ENCODE data around the gene SEC14L1.
"Not testable (repeated sequence)": the region's sequence is repeated elsewhere in the genome, so short reads cannot be mapped to it uniquely, and the experiment has no call there.

The SEC14L1 gene

DNA sequence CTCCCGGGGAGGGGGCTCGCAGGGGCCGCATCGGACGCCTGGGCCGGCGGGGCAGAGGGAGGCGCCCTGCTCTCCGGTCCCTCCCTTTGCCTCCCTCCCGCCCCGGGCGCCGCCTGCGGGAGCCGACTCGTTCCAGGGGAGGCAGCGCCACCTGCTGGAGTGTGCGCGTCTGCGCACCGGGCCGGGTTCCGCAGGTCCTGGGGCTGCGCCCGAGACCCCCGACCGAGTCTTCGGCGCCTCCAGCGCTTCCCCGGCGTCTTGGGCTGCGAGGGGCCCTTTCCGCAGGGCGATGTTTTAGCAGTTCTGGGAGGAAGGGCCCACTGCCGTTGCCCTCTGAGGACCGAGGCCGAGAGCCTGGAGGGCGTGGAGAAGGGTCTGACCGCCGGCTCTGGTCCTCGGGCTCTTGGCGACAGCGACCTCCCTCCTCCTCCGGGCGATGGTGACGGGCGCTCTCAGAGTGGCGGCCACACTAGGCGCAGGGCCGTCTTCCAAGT lies 106.3 kb downstream of the SEC14L1 start:
- Histone ChIP-seq H3K27ac (peak overlapping the region; percentile 44), H3K4me3 (ENCODE audit: low read depth, low read length) (peak overlapping the region; percentile 56), H3K9me3 (ENCODE audit: severe bottlenecking) (peaks cover 3% of the 10 kb centered on the region), H3K36me3 (no peaks in the 10 kb centered on the region), H3K27me3 (ENCODE audit: insufficient read depth, low read depth, severe bottlenecking) (no peaks in the 10 kb centered on the region)
- TF ChIP-seq, protein P1, sequence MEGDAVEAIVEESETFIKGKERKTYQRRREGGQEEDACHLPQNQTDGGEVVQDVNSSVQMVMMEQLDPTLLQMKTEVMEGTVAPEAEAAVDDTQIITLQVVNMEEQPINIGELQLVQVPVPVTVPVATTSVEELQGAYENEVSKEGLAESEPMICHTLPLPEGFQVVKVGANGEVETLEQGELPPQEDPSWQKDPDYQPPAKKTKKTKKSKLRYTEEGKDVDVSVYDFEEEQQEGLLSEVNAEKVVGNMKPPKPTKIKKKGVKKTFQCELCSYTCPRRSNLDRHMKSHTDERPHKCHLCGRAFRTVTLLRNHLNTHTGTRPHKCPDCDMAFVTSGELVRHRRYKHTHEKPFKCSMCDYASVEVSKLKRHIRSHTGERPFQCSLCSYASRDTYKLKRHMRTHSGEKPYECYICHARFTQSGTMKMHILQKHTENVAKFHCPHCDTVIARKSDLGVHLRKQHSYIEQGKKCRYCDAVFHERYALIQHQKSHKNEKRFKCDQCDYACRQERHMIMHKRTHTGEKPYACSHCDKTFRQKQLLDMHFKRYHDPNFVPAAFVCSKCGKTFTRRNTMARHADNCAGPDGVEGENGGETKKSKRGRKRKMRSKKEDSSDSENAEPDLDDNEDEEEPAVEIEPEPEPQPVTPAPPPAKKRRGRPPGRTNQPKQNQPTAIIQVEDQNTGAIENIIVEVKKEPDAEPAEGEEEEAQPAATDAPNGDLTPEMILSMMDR (IDR thresholded peaks at IDR 0.05; ENCODE audit: low read depth, low read length) = peak; percentile 97
- peak; percentile 93 for DNase-seq

DNA sequence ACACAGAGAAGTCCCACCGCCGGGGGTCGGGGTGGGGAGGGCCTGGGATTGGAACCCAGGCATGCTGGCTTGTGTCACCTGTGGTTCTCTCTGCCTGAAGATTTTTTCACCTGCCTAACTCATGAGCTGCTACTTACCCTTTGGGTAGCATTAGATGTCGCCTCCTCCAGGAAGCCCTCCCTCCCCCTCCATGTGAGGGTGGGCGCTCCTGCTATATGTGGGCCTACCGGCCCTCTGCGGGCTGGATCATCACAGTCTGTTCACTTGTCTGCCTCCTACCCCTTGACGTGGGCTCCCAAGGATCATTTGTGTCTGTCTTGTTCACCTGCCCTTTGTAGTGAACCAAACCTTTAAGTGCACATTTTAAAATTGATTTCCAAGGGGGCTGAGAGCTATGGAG lies 106.8 kb downstream of the SEC14L1 start:
- TF ChIP-seq, protein P1 (IDR thresholded peaks at IDR 0.05; ENCODE audit: low read depth, low read length) = no peak
- Histone ChIP-seq H3K9me3 (ENCODE audit: severe bottlenecking) (peaks cover 3% of the 10 kb centered on the region), H3K36me3 (no peaks in the 10 kb centered on the region), H3K27ac (no peak overlapping the region), H3K27me3 (ENCODE audit: insufficient read depth, low read depth, severe bottlenecking) (no peaks in the 10 kb centered on the region), H3K4me3 (ENCODE audit: low read depth, low read length) (peak overlapping the region; percentile 56)
- no peak for DNase-seq

DNA sequence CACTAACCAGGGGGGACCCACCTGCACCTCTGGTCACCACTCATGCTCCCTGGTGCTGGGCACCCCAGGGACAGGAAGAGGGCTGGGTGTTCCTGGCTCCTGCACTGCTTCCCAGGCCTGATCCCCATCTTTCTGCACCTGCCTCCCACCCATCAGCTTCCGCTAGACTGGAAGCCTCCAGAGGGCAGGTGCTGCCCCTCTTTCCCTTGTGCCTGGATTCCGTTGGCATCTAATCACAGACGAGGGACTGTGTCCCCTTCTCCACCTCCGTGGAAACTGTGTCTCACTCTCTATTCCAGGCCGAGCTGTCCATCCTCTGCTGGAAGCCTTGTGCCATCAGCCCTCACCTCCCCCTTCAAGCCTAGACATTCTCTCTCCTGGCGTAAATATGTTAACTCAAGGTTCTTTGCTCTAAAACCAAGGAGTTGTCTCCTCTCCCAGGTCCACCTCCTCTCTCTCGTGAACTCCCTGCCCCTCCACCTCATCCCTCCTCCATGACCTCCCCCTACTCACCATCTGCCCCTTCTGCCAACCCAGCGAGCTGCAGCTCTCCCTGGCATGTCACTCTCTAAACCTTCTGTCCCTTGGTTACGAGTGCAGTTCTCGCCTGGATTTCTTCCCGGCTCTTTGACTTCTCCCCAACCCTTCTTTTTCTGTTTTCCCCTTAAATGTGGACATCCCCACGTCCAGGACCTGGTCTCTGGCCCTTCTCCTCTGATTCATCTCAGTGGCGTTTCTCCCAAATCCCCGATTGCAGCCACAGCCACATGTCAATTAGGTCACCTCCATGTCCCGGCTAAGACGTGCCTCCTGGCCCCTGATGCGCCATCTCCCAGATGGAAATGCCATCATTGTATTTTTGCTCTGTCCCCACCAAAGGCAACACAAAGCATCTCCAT lies 107.7 kb downstream of the SEC14L1 start:
- no peak overlapping the region for H3K27ac ChIP-seq
- no peak for DNase-seq
- TF ChIP-seq, protein P1 (IDR thresholded peaks at IDR 0.05; ENCODE audit: low read depth, low read length) = no peak
- no peak overlapping the region for H3K4me3 ChIP-seq (ENCODE audit: low read depth, low read length)
- no peaks in the 10 kb centered on the region for H3K27me3 ChIP-seq (ENCODE audit: insufficient read depth, low read depth, severe bottlenecking)
- H3K36me3 ChIP-seq = no peaks in the 10 kb centered on the region
- peaks cover 3% of the 10 kb centered on the region for H3K9me3 ChIP-seq (ENCODE audit: severe bottlenecking)

DNA sequence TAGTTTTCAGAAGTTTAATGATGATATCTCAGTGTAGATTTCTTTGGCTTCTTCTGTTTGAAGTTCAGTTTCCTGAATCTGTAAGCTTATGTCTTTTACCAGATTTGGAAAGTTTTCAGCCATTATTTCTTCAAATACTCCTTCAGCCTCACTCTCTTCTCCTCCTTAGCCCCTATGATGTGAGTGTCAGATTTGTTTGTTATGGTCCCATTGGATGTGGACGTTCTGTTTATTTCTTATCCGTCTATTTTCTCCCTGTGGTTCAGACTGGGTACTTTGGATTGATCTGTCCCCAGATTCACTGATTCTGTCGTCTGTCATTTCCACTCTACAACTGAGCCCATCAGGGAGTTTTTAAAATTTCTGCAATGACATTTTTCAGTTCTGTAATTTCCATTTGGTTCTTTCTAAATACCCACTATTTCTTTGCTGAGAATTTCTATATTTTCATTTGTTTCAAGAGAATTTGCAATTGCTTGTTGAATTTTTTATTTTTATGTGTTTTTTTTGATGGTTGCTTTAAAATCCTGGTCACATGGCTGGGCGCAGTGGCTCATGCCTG lies 110.9 kb downstream of the SEC14L1 start:
- DNase-seq = no peak
- no peak overlapping the region for H3K4me3 ChIP-seq (ENCODE audit: low read depth, low read length)
- H3K27me3 ChIP-seq (ENCODE audit: insufficient read depth, low read depth, severe bottlenecking) = no peaks in the 10 kb centered on the region
- no peak overlapping the region for H3K27ac ChIP-seq
- TF ChIP-seq, protein P1 (IDR thresholded peaks at IDR 0.05; ENCODE audit: low read depth, low read length) = no peak
- peaks cover 3% of the 10 kb centered on the region for H3K9me3 ChIP-seq (ENCODE audit: severe bottlenecking)
- no peaks in the 10 kb centered on the region for H3K36me3 ChIP-seq

DNA sequence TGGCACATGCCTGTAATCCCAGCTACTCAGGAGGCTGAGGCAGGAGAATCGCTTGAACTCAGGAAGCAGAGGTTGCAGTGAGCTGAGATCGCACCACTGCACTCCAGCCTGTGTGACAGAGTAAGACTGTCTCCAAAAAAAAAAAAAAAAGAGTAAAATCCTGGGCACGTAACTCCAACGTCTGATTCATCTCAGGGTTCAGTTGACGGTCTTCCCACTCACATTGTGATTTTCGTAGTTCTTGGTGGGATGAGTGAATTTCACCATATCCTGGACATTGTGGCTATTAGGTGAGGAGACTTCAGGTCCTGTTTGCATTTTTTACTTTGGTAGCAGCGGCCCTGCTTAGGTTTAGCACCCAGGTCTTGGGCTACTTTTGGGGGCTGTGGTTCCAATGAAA lies 111.5 kb downstream of the SEC14L1 start:
- not testable (repeated sequence) for DNase-seq; H3K27ac ChIP-seq; H3K36me3 ChIP-seq; H3K4me3 ChIP-seq (ENCODE audit: low read depth, low read length); H3K27me3 ChIP-seq (ENCODE audit: insufficient read depth, low read depth, severe bottlenecking); H3K9me3 ChIP-seq (ENCODE audit: severe bottlenecking)

DNA sequence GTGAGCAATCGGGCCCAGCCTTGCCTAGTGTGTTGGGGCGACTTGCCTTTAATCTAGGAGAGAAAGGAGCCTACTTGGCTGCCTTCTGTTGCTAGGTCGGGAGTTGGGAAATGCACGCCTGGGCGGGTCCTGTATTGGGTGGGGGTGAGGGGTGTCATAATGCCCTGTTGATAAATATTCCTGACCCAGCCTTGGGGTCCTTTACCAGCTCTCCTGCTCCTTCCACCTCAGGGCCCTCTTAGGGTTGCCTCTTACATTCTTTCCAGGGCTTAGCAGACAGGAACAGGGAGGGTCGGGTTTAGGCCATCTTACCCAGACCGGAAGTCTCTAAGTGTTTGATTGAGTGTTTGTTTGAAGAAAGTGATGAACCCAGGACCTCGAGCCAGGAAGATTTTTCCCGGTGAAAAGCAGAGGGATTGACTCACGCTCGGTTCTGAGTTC lies 112.9 kb downstream of the SEC14L1 start:
- no peak overlapping the region for H3K27ac ChIP-seq
- no peaks in the 10 kb centered on the region for H3K27me3 ChIP-seq (ENCODE audit: insufficient read depth, low read depth, severe bottlenecking)
- DNase-seq = no peak
- no peaks in the 10 kb centered on the region for H3K9me3 ChIP-seq (ENCODE audit: severe bottlenecking)
- no peak overlapping the region for H3K4me3 ChIP-seq (ENCODE audit: low read depth, low read length)
- TF ChIP-seq, protein P1 (IDR thresholded peaks at IDR 0.05; ENCODE audit: low read depth, low read length) = no peak
- no peaks in the 10 kb centered on the region for H3K36me3 ChIP-seq
